HepG2 (cell line): ENCODE results near the gene SLC5A10. TPM values are rescaled to one million over a fixed set of nuclear protein-coding genes. Genes with fewer than 3 reads are reported as not detected.

ENCODE experiments used
- ATAC-seq: fragments of 200-7000 bp; cut with Tn5 transposase; 3 replicates; pipeline ENCODE4 v1.9.1; 2020; ENCODE audit warnings: mild to moderate bottlenecking, moderate library complexity
- BruUV-seq: library from RNA; stranded (reverse); fragments of 400-500 nt; replicated peaks from 2 replicates; lab custom pipeline; 2021; lab: Mats Ljungman, UMichigan
- CTCF ChIA-PET: fragments of 300-600 bp; formaldehyde crosslinking; extraction: SDS; loops from one replicate; lab custom pipeline; 2021; ENCODE audit warnings: low total read pairs, inconsistent platforms, low intra/inter-chr PET ratio; lab: Yijun Ruan, JAX
- POLR2A ChIA-PET: fragments of 350-600 bp; sonication (Branson Sonifier 250); formaldehyde crosslinking; loops from one replicate; lab custom pipeline; 2020; ENCODE audit warnings: antibody characterized with exemption, inconsistent platforms; lab: Yijun Ruan, JAX
- DNase-seq: peaks from one replicate; pipeline ENCODE4 v3.0.0-alpha.2; 2015; ENCODE audit warnings: low spot score
- FAIRE-seq: peaks from 3 replicates; lab custom pipeline; 2011; peaks lifted over from hg19 to GRCh38; lab: Jason Lieb, UNC
- H2AFZ ChIP-seq: one replicate; pipeline ENCODE4 v1.6.1; 2011; ENCODE audit warnings: low read length, inconsistent platforms
- H3K27ac ChIP-seq: fragments of 300-600 bp; 3 replicates; pipeline ENCODE4 v1.8.0; 2011; ENCODE audit warnings: mixed run types, mild to moderate bottlenecking, mixed read lengths, low read length, inconsistent platforms; ENCODE audit not compliant: insufficient read depth; ENCODE audit errors: extremely low read length
- H3K27me3 ChIP-seq, 2 experiments: fragments of 200-600 bp in 1 of 2; 2 replicates in 1 of 2; 3 replicates in 1 of 2; pipeline versions ENCODE4 v1.6.0 to v1.8.0; 2011; ENCODE audit warnings: low read length in 2 of 2, mild to moderate bottlenecking in 2 of 2, moderate library complexity in 2 of 2, inconsistent platforms in 1 of 2; ENCODE audit not compliant: insufficient read depth in 2 of 2, control insufficient read depth in 1 of 2
- H3K36me3 ChIP-seq, 2 experiments: fragments of 200-600 bp in 1 of 2; replicated peaks in 1 of 2; 2 replicates in 1 of 2; 3 replicates in 1 of 2; pipeline versions ENCODE4 v1.5.1 to v1.8.0; 2011; ENCODE audit warnings: low read length in 2 of 2, inconsistent platforms in 1 of 2; ENCODE audit not compliant: insufficient read depth in 2 of 2, control insufficient read depth in 1 of 2
- H3K4me1 ChIP-seq: 2 replicates; pipeline ENCODE4 v1.5.1; 2012; ENCODE audit warnings: low read length, inconsistent platforms; ENCODE audit not compliant: insufficient read depth
- H3K4me2 ChIP-seq: 2 replicates; pipeline ENCODE4 v1.6.0; 2011; ENCODE audit warnings: low read depth, low read length, inconsistent platforms
- H3K4me3 ChIP-seq, 3 experiments: fragments of 200-600 bp in 1 of 3; sonication (generic), shearing (Covaris generic) in 1 of 3; replicated peaks in 1 of 3; 2 replicates each; pipeline ENCODE4 v1.5.1; 2011 to 2016; ENCODE audit warnings: low read length in 3 of 3, inconsistent platforms in 2 of 3, low read depth in 2 of 3, mild to moderate bottlenecking in 2 of 3, control low read depth in 1 of 3, mixed read lengths in 1 of 3; ENCODE audit not compliant: insufficient read depth in 1 of 3
- H3K79me2 ChIP-seq: one replicate; pipeline ENCODE4 v1.6.1; 2011; ENCODE audit warnings: low read length, inconsistent platforms; ENCODE audit not compliant: insufficient read depth
- H3K9ac ChIP-seq: 2 replicates; pipeline ENCODE4 v1.6.0; 2011; ENCODE audit warnings: mild to moderate bottlenecking, low read depth, low read length, inconsistent platforms; ENCODE audit not compliant: insufficient read depth
- H3K9me3 ChIP-seq: 2 replicates; pipeline ENCODE4 v1.5.1; 2012; ENCODE audit warnings: mild to moderate bottlenecking, low read length
- H4K20me1 ChIP-seq: 2 replicates; pipeline ENCODE4 v1.6.0; 2011; ENCODE audit warnings: inconsistent platforms, mild to moderate bottlenecking, low read length, moderate library complexity; ENCODE audit not compliant: insufficient read depth
- ARID2 ChIP-seq: sonication (generic); formaldehyde crosslinking; IDR thresholded peaks from 2 replicates; pipeline ENCODE4 v1.8.1; 2022; ENCODE audit warnings: mild to moderate bottlenecking, missing genetic modification reagents, borderline replicate concordance
- ARID4A ChIP-seq: sonication (generic); formaldehyde crosslinking; IDR thresholded peaks from 2 replicates; pipeline ENCODE4 v1.5.0; 2020; ENCODE audit warnings: mild to moderate bottlenecking, missing genetic modification reagents, borderline replicate concordance
- BRF2 ChIP-seq: sonication (generic); formaldehyde crosslinking; IDR thresholded peaks from 2 replicates; pipeline ENCODE4 v1.8.1; 2022; ENCODE audit warnings: mild to moderate bottlenecking, missing genetic modification reagents
- CCAR2 ChIP-seq: fragments of 200-400 bp; formaldehyde crosslinking; optimal IDR thresholded peaks from 2 replicates; pipeline ENCODE3; 2018; ENCODE audit warnings: low read depth, mild to moderate bottlenecking, low read length, moderate library complexity
- CCDC6 ChIP-seq: sonication (generic); formaldehyde crosslinking; IDR thresholded peaks from 2 replicates; pipeline ENCODE4 v1.8.1; 2022; ENCODE audit warnings: mild to moderate bottlenecking, missing genetic modification reagents, moderate library complexity
- MYC ChIP-seq: sonication (generic); formaldehyde crosslinking; IDR thresholded peaks from 2 replicates; pipeline ENCODE4 v1.9.0; 2021; ENCODE audit warnings: missing genetic modification reagents, borderline replicate concordance
- PHB2 ChIP-seq: fragments of 450-650 bp; IDR thresholded peaks from 2 replicates; pipeline ENCODE4 v1.6.1; 2018; ENCODE audit not compliant: partially characterized antibody
- PHF8 ChIP-seq: sonication (generic); formaldehyde crosslinking; IDR thresholded peaks from 2 replicates; pipeline ENCODE4 v1.5.0; 2020; ENCODE audit warnings: missing genetic modification reagents
- ZFP36L1 ChIP-seq: sonication (generic); formaldehyde crosslinking; IDR thresholded peaks from 2 replicates; pipeline ENCODE4 v1.8.0; 2022; ENCODE audit warnings: mild to moderate bottlenecking, missing genetic modification reagents, moderate library complexity
- ZNF296 ChIP-seq: sonication (generic); formaldehyde crosslinking; conservative IDR thresholded peaks from 2 replicates; pipeline ENCODE4 v1.5.0; 2020; ENCODE audit warnings: mild to moderate bottlenecking, missing genetic modification reagents
- ZNF446 ChIP-seq: sonication (generic); formaldehyde crosslinking; IDR thresholded peaks from 2 replicates; pipeline ENCODE4 v1.5.0; 2020; ENCODE audit warnings: mild to moderate bottlenecking, missing genetic modification reagents
- WGBS: methylation state at CpG from one replicate; pipeline ENCODE4 v1.1.6; 2017; ENCODE audit warnings: low lambda C conversion rate; 5-methylcytosine and 5-hydroxymethylcytosine counted together
- in situ Hi-C: cut with HindIII; loops from 2 replicates; pipeline ENCODE4 v1.10.0; 2017; ENCODE audit warnings: low pct_unique_long_range_greater_than_20kb; ENCODE audit not compliant: extremely low pct_ligation_motif_present
- intact Hi-C: fragments of 100-400 bp; cut with micrococcal nuclease; formaldehyde crosslinking; loops from one replicate; pipeline ENCODE4 v1.10.0; 2022; ENCODE audit not compliant: unreplicated experiment
- polyA plus RNA-seq, 8 experiments: library from polyadenylated mRNA; depleted of rRNA in 3 of 8; stranded (reverse) in 7 of 8; unstranded in 1 of 8; fragments of >200 nt; fragmentation: Illumina TruSeq in 4 of 8; extraction: Trizol in 4 of 8; gene quantifications; 2 replicates each; pipeline versions ENCODE4 v1.2.1 to v1.2.3, GENCODE V29; 2011 to 2016; ENCODE audit warnings: low read depth in 4 of 8, missing spikeins in 1 of 8, mixed read lengths in 1 of 8; ENCODE audit not compliant: insufficient read depth in 1 of 8
- total RNA-seq, 5 experiments: library from RNA; depleted of rRNA; stranded (reverse); fragments of >200 nt; fragmentation: Illumina TruSeq; extraction: Trizol; gene quantifications; 2 replicates each; pipeline ENCODE4 v1.2.3, GENCODE V29; 2016; ENCODE audit warnings: low read depth in 1 of 5
- TF ChIP-seq, protein P1 (sequence below): sonication (generic); formaldehyde crosslinking; IDR thresholded peaks from 2 replicates; pipeline ENCODE4 v1.5.0; 2020; ENCODE audit warnings: missing genetic modification reagents
- TF ChIP-seq, protein P2 (sequence below): conservative IDR thresholded peaks from 2 replicates; pipeline ENCODE4 v1.6.1; 2018; ENCODE audit warnings: missing genetic modification reagents

Gene SLC5A10
- total and polyA plus RNA-seq, 2 of the 13 experiments (the other 11 are each of a cell fraction or from before 2014, with no cell fraction given), result 0.05 TPM; not detected in 1

- ChIA-PET POLR2A (no interaction called here), CTCF (no interaction called here)
- H2AFZ ChIP-seq, result no peak overlapping the region
- no peak overlapping the region for H3K27ac ChIP-seq
- 0% methylated on average over 3 of the region's 3 CpGs for WGBS
- no peaks in the 10 kb centered on the region for H3K36me3 ChIP-seq
- H3K79me2 ChIP-seq, result no peaks in the 10 kb centered on the region
- no peak overlapping the region for H3K9ac ChIP-seq
- peaks cover 46% of the 10 kb centered on the region for H3K4me1 ChIP-seq
- no peak overlapping the region for H3K4me3 ChIP-seq
- H4K20me1 ChIP-seq, result no peaks in the 10 kb centered on the region
- FAIRE-seq (no peak), DNase-seq (no peak), ATAC-seq (no peak)
- intact Hi-C loops, result loop anchor here (10.0 kb wide), 1 partner anchor 140 kb away; no protein-coding TSS in a partner anchor
- H3K4me2 ChIP-seq, result peak overlapping the region; percentile 40; the same call in 1 of the 2 replicates
- no peak for TF ChIP-seq ZFP36L1 (CRISPR knock-in tag)
- TF ChIP-seq MYC (CRISPR knock-in tag), result no peak
- no peak for TF ChIP-seq PHF8 (CRISPR knock-in tag)
- TF ChIP-seq ZNF446 (CRISPR knock-in tag), result no peak
- no peak for TF ChIP-seq PHB2
- no peak for TF ChIP-seq BRF2 (CRISPR knock-in tag)
- no peak for TF ChIP-seq ARID4A
- no peak for TF ChIP-seq ZNF296 (CRISPR knock-in tag)
- no peak for TF ChIP-seq CCDC6 (CRISPR knock-in tag)
- no peak for TF ChIP-seq CCAR2
- TF ChIP-seq, protein P1, sequence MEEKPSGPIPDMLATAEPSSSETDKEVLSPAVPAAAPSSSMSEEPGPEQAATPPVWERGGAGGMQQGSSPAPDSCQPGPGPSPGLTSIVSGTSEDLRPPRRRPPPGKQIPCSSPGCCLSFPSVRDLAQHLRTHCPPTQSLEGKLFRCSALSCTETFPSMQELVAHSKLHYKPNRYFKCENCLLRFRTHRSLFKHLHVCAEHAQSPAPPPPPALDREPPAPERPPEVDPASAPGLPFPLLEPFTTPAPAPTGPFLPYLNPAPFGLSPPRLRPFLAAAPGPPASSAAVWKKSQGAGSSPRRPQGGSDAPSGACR (CRISPR knock-in tag), result no peak
- TF ChIP-seq, protein P2, sequence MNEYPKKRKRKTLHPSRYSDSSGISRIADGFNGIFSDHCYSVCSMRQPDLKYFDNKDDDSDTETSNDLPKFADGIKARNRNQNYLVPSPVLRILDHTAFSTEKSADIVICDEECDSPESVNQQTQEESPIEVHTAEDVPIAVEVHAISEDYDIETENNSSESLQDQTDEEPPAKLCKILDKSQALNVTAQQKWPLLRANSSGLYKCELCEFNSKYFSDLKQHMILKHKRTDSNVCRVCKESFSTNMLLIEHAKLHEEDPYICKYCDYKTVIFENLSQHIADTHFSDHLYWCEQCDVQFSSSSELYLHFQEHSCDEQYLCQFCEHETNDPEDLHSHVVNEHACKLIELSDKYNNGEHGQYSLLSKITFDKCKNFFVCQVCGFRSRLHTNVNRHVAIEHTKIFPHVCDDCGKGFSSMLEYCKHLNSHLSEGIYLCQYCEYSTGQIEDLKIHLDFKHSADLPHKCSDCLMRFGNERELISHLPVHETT (CRISPR knock-in tag), result no peak
- no peak for TF ChIP-seq ARID2 (CRISPR knock-in tag)
- peaks cover 6 to 23% of the 10 kb centered on the region in 2 experiments; a peak in 2 of 5 replicates for H3K27me3 ChIP-seq
- in situ Hi-C loops, result no loop called here
- no TSS peak for BruUV-seq
- H3K9me3 ChIP-seq, result no peaks in the 10 kb centered on the region
These were observed 2.4 kb downstream of the SLC5A10 start for GRCh38 chr17:18954321-18954720.
